ENCODE measurements around the gene UBL3. TPM values are rescaled to one million over a fixed set of nuclear protein-coding genes. Genes with fewer than 3 reads are reported as not detected.
A peak's percentile ranks its signal among the peaks of the same experiment; 100 is the strongest.

Gene UBL3
- total and polyA plus RNA-seq, 3 donors from 2014 or later: 35.0 to 42.4 (median 41.6) TPM

GRCh38 chr13:29845440-29846056 is 4.9 kb downstream of the UBL3 start:
- WGBS, 2 donors: 56 to 85% methylated on average over 2 of the region's 2 CpGs
- Histone ChIP-seq H3K9me3 (no peaks in the 10 kb centered on the region), H3K27me3 (no peaks in the 10 kb centered on the region), H3K36me3 (ENCODE audit: low read depth, missing control alignments) (no peaks in the 10 kb centered on the region), H3K27ac (no peak overlapping the region), H3K4me3 (no peak overlapping the region), H3K4me1 (peaks cover 15% of the 10 kb centered on the region)
- intact Hi-C loops (cut with DNase I; ENCODE audit: low total_unique reads): no loop called here
- no peak for DNase-seq
- no peak for TF ChIP-seq POLR2A (IDR thresholded peaks at IDR 0.05)
- TF ChIP-seq, protein P1, sequence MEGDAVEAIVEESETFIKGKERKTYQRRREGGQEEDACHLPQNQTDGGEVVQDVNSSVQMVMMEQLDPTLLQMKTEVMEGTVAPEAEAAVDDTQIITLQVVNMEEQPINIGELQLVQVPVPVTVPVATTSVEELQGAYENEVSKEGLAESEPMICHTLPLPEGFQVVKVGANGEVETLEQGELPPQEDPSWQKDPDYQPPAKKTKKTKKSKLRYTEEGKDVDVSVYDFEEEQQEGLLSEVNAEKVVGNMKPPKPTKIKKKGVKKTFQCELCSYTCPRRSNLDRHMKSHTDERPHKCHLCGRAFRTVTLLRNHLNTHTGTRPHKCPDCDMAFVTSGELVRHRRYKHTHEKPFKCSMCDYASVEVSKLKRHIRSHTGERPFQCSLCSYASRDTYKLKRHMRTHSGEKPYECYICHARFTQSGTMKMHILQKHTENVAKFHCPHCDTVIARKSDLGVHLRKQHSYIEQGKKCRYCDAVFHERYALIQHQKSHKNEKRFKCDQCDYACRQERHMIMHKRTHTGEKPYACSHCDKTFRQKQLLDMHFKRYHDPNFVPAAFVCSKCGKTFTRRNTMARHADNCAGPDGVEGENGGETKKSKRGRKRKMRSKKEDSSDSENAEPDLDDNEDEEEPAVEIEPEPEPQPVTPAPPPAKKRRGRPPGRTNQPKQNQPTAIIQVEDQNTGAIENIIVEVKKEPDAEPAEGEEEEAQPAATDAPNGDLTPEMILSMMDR (IDR thresholded peaks at IDR 0.05): peak in 2 of 3 experiments; percentile 21 to 22

DNA sequence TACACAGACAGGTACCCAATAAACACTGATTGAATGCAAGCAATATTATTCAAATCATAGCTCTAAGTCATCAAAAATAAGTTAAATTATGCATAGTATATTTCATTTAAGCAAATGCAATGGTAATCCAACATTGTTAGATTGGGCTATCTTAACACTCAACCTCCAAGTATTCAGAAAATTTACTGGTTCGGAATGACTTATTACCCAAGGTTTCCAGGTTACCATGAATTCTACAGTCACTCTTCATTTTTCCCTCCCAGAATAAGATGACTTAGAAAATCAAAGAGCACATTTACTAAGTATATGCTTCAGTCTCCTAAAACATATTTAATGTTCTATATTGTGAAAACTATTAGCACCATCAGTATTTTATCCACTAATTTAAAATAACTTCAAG is 6.0 kb downstream of the UBL3 start:
- no peak for DNase-seq
- Histone ChIP-seq H3K4me1 (peaks cover 15% of the 10 kb centered on the region), H3K27me3 (no peaks in the 10 kb centered on the region), H3K27ac (no peak overlapping the region), H3K36me3 (ENCODE audit: low read depth, missing control alignments) (no peaks in the 10 kb centered on the region), H3K9me3 (no peaks in the 10 kb centered on the region), H3K4me3 (no peak overlapping the region)
- intact Hi-C loops (cut with DNase I; ENCODE audit: low total_unique reads): no loop called here
- WGBS, 2 donors: 83 to 91% methylated on average over 1 of the region's 1 CpG
- TF ChIP-seq, protein P1 (IDR thresholded peaks at IDR 0.05): no peak
- TF ChIP-seq POLR2A (IDR thresholded peaks at IDR 0.05): no peak

- no peaks in the 10 kb centered on the region for H3K27me3 ChIP-seq
- no peak for TF ChIP-seq POLR2A (IDR thresholded peaks at IDR 0.05)
- TF ChIP-seq, protein P1 (IDR thresholded peaks at IDR 0.05): no peak
- intact Hi-C loops (cut with DNase I; ENCODE audit: low total_unique reads): no loop called here
- H3K4me1 ChIP-seq: peaks cover under 1% of the 10 kb centered on the region
- no peak overlapping the region for H3K27ac ChIP-seq
- DNase-seq: no peak
- H3K36me3 ChIP-seq (ENCODE audit: low read depth, missing control alignments): no peaks in the 10 kb centered on the region
- no peak overlapping the region for H3K4me3 ChIP-seq
- no peaks in the 10 kb centered on the region for H3K9me3 ChIP-seq
- WGBS, 2 donors: 82 to 87% methylated on average over 3 of the region's 3 CpGs
Measured at GRCh38 chr13:29840585-29840984, 9.8 kb downstream of the UBL3 start.

DNA sequence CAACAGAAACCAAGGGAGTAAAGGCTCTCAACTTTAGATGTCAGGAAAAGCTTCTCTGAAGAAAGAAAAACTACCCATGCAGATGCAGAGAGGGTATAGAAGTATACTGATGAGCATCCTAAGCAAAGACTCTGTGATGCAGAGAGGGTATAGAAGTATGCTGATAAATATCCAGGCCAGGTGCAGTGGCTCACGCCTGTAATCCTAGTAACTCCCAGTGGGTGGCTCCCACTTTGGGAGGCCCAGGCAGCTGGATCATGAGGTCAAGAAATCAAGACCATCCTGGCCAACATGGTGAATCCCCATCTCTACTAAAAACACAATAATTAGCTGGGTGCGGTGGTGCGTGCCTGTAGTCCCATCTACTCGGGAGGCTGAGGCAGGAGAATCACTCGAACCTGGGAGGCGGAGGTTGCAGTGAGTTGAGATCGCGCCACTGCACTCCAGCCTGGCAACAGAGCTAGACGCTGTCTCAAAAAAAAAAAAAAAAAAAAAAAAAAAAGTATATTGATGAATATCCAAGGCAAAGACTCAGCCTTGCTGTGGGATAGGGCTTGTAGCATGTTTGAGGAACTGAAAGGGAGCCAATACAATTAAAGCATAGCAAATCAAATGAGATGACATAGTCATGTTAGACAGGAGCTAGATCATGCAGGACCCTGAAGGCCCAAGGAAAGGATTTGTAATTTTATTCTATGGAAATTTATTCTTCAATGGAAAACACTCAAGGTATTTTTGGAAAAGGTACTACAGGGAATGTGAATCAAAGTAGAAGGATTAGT is 14.9 kb downstream of the UBL3 start:
- Histone ChIP-seq H3K4me3 (no peak overlapping the region), H3K4me1 (no peaks in the 10 kb centered on the region), H3K27ac (no peak overlapping the region), H3K36me3 (ENCODE audit: low read depth, missing control alignments) (no peaks in the 10 kb centered on the region), H3K9me3 (no peaks in the 10 kb centered on the region), H3K27me3 (no peaks in the 10 kb centered on the region)
- no peak for TF ChIP-seq POLR2A (IDR thresholded peaks at IDR 0.05)
- TF ChIP-seq, protein P1 (IDR thresholded peaks at IDR 0.05): no peak
- DNase-seq: no peak
- WGBS, 2 donors: 96% methylated on average over 8 to 9 of the region's 9 CpGs
- intact Hi-C loops (cut with DNase I; ENCODE audit: low total_unique reads): no loop called here
